Prostate gland (tissue), 1 donor: ENCODE measurements around the gene ZC3H7A.
"Not testable (repeated sequence)": the region's sequence is repeated elsewhere in the genome, so short reads cannot be mapped to it uniquely, and the experiment has no call there.

Experiments used
- POLR2A ChIP-seq: fragments of 450-650 bp; IDR thresholded peaks from one replicate; pipeline ENCODE4 v1.6.1; 2016; ENCODE audit warnings: antibody characterized with exemption, mild to moderate bottlenecking
- POLR2AphosphoS5 ChIP-seq: sonication (generic); formaldehyde crosslinking; IDR thresholded peaks from one replicate; pipeline ENCODE4 v1.6.1; 2017; ENCODE audit warnings: antibody characterized with exemption

GRCh38 chr16:11825520-11826165, 28.6 kb upstream of the ZC3H7A start:
- not testable (repeated sequence) for TF ChIP-seq POLR2AphosphoS5, POLR2A
